ENCODE measurements around the gene UNC119.

Gene UNC119

DNA sequence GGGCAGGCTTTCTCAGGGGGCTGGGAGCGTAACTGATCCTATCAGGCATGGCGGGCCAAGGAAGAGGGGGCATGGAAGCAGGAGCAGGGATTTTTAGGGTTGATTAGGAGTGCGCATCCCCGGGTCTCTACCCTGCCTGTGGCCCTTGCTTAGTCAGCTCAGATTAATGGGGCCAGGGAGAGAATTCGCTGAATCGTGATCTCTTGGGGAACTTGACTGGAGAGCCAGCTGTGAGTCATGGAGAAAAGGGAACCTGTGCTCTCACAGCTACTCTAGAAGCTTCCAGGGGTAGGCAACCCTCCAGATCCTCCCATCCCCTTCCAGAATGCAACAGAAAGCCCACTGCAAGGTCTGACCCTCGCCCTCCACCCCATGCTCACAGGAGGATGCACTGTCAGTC, 42.6 kb downstream of the UNC119 start (continued):
- TF ChIP-seq ZFP3 (CRISPR knock-in tag; IDR thresholded peaks at IDR 0.05) (no peak), GLIS3 (CRISPR knock-in tag; IDR thresholded peaks at IDR 0.05) (no peak), RARB (CRISPR knock-in tag; IDR thresholded peaks at IDR 0.05) (no peak), ZFP30 (CRISPR knock-in tag; IDR thresholded peaks at IDR 0.05) (no peak)

DNA sequence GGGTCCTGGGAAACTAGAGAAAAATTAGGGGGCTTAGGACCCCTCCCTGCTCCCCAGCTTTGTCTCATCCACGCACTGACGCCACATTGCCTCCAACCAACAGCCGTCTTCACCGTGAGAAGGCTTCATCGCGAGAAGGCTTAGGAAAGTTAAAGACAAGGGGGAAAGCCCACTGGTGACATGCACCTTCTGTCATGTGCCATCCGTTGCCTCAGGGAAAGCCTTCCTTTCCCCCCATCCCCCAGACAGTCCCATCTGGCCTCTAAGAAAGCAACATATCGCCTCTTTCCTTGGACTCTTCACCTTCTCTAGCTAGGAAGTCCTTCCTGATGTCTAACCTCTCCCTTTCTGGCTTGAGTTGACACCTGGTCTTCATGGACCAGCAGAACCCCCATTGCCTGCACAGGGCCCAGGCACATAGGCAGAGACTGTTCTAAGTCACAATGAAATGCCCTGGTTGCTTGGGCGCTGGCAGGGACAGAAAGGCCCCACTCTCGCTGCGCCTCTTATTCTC, 44.2 kb downstream of the UNC119 start:
- no peak for ATAC-seq
- TF ChIP-seq ZFP30 (CRISPR knock-in tag; IDR thresholded peaks at IDR 0.05) (no peak), CSDC2 (CRISPR knock-in tag; IDR thresholded peaks at IDR 0.05) (no peak), GLIS3 (CRISPR knock-in tag; IDR thresholded peaks at IDR 0.05) (no peak), RARB (CRISPR knock-in tag; IDR thresholded peaks at IDR 0.05) (no peak), ZNF565 (CRISPR knock-in tag; conservative IDR thresholded peaks at IDR 0.05; ENCODE audit: low read depth) (no peak), TCF4 (CRISPR knock-in tag; IDR thresholded peaks at IDR 0.05; ENCODE audit: borderline replicate concordance) (no peak), ZNF70 (CRISPR knock-in tag; IDR thresholded peaks at IDR 0.05) (no peak), CSRNP3 (CRISPR knock-in tag; IDR thresholded peaks at IDR 0.05) (no peak)
- TF ChIP-seq, protein P1, sequence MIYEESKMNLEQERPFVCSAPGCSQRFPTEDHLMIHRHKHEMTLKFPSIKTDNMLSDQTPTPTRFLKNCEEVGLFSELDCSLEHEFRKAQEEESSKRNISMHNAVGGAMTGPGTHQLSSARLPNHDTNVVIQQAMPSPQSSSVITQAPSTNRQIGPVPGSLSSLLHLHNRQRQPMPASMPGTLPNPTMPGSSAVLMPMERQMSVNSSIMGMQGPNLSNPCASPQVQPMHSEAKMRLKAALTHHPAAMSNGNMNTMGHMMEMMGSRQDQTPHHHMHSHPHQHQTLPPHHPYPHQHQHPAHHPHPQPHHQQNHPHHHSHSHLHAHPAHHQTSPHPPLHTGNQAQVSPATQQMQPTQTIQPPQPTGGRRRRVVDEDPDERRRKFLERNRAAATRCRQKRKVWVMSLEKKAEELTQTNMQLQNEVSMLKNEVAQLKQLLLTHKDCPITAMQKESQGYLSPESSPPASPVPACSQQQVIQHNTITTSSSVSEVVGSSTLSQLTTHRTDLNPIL (CRISPR knock-in tag; IDR thresholded peaks at IDR 0.05; ENCODE audit: low read depth) = no peak

DNA sequence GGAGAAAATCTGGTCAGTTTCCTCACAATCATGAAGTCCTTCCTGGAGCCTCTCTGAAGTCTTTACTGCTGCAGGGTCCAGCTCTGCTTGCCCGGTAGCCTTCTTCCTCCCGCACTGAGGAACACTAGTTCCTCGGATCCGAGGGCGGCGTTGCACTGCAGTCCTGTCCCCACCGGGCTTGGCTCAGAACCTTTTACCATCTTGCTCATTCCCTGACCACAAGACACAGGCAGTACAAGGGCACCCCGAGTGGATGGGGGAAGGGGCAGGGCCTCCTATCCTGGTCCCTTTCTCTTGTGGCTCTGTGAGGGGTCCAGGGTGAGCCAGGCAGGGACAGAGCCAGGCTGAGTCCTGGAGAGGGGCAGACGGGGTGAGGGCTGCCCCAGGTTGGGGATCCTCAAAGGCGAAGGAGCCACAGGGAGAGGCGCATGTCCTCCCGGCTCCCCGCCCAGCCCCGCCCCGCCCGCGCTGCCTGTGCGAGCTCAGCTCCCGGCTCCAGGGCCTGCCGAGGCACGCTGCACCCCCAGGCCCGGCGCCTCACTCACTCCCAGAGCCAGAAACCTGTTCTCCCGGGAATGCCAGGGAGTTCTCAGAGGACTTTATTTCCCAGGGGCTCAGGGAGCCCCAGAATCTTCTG, 44.7 kb downstream of the UNC119 start:
- TF ChIP-seq ZNF565 (CRISPR knock-in tag; conservative IDR thresholded peaks at IDR 0.05; ENCODE audit: low read depth) = no peak
- TF ChIP-seq ZNF70 (CRISPR knock-in tag; IDR thresholded peaks at IDR 0.05) = no peak
- no peak for TF ChIP-seq ZC3H10 (CRISPR knock-in tag; IDR thresholded peaks at IDR 0.05)
- TF ChIP-seq TCF4 (CRISPR knock-in tag; IDR thresholded peaks at IDR 0.05; ENCODE audit: borderline replicate concordance) = no peak
- TF ChIP-seq ARNTL (CRISPR knock-in tag; IDR thresholded peaks at IDR 0.05; ENCODE audit: borderline replicate concordance, low read depth) = no peak
- TF ChIP-seq, protein P2, sequence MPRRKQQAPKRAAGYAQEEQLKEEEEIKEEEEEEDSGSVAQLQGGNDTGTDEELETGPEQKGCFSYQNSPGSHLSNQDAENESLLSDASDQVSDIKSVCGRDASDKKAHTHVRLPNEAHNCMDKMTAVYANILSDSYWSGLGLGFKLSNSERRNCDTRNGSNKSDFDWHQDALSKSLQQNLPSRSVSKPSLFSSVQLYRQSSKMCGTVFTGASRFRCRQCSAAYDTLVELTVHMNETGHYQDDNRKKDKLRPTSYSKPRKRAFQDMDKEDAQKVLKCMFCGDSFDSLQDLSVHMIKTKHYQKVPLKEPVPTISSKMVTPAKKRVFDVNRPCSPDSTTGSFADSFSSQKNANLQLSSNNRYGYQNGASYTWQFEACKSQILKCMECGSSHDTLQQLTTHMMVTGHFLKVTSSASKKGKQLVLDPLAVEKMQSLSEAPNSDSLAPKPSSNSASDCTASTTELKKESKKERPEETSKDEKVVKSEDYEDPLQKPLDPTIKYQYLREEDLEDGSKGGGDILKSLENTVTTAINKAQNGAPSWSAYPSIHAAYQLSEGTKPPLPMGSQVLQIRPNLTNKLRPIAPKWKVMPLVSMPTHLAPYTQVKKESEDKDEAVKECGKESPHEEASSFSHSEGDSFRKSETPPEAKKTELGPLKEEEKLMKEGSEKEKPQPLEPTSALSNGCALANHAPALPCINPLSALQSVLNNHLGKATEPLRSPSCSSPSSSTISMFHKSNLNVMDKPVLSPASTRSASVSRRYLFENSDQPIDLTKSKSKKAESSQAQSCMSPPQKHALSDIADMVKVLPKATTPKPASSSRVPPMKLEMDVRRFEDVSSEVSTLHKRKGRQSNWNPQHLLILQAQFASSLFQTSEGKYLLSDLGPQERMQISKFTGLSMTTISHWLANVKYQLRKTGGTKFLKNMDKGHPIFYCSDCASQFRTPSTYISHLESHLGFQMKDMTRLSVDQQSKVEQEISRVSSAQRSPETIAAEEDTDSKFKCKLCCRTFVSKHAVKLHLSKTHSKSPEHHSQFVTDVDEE (CRISPR knock-in tag; IDR thresholded peaks at IDR 0.05) = no peak
- no peak for TF ChIP-seq ISL1 (CRISPR knock-in tag; IDR thresholded peaks at IDR 0.05)
- TF ChIP-seq CSDC2 (CRISPR knock-in tag; IDR thresholded peaks at IDR 0.05) = no peak
- TF ChIP-seq ZFP3 (CRISPR knock-in tag; IDR thresholded peaks at IDR 0.05) = no peak
- no peak for TF ChIP-seq ZFP30 (CRISPR knock-in tag; IDR thresholded peaks at IDR 0.05)
- no peak for TF ChIP-seq CSRNP3 (CRISPR knock-in tag; IDR thresholded peaks at IDR 0.05)
- ATAC-seq = no peak

DNA sequence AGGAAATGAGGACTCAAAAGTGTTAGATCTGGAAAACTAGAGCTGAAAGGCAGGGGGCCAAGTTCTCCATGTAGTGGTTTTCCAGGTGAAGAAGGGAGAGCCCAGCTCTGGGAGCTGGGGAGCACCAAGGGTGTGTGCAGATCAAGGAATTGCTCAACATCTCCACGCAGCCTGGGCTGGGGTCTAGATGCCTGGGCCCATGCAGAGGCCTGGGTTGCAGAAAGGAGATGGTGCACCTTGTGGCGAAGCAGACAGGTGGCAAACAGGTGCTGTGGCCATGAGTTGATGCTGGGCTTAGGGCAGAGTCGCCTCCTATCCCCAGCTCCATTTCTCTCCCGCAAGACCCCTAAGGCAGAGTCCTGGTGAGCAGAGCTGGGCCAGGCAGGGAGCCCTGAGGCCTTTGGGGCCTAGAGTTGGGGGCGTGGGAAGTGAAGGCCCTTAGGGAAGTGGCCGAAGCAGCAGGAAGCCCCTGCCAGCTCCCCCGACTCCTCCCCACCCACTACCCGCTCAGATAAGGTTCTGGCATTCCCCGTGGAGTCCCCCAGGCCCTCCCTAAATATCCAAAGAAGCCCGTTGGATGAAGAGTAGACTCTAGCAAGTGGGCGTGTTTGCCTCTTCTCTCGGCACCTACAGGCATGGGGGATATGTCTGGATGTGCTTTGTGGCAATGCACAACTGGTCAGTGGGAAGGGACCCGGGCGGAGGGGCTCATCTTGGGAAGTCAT, 45.5 kb downstream of the UNC119 start:
- TF ChIP-seq, protein P2 (CRISPR knock-in tag; IDR thresholded peaks at IDR 0.05) = no peak
- no peak for TF ChIP-seq ESRRG (CRISPR knock-in tag; IDR thresholded peaks at IDR 0.05)
- no peak for TF ChIP-seq ISL1 (CRISPR knock-in tag; IDR thresholded peaks at IDR 0.05)
- TF ChIP-seq ZC3H10 (CRISPR knock-in tag; IDR thresholded peaks at IDR 0.05) = no peak
- TF ChIP-seq ZNF70 (CRISPR knock-in tag; IDR thresholded peaks at IDR 0.05) = no peak
- no peak for TF ChIP-seq ZNF8 (CRISPR knock-in tag; IDR thresholded peaks at IDR 0.05)
- no peak for TF ChIP-seq RARB (CRISPR knock-in tag; IDR thresholded peaks at IDR 0.05)
- TF ChIP-seq CSDC2 (CRISPR knock-in tag; IDR thresholded peaks at IDR 0.05) = no peak
- TF ChIP-seq, protein P3, sequence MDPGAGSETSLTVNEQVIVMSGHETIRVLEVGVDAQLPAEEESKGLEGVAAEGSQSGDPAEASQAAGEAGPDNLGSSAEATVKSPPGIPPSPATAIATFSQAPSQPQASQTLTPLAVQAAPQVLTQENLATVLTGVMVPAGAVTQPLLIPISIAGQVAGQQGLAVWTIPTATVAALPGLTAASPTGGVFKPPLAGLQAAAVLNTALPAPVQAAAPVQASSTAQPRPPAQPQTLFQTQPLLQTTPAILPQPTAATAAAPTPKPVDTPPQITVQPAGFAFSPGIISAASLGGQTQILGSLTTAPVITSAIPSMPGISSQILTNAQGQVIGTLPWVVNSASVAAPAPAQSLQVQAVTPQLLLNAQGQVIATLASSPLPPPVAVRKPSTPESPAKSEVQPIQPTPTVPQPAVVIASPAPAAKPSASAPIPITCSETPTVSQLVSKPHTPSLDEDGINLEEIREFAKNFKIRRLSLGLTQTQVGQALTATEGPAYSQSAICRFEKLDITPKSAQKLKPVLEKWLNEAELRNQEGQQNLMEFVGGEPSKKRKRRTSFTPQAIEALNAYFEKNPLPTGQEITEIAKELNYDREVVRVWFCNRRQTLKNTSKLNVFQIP (CRISPR knock-in tag; IDR thresholded peaks at IDR 0.05; ENCODE audit: borderline replicate concordance, low read depth) = no peak

More for the DNA sequence above, 45.5 kb downstream of the UNC119 start:
- ATAC-seq = no peak

Measured in SK-N-SH treated with all-trans-retinoic acid at 6 μM for 48 hours (cell line).